Stromal cell of bone marrow (primary cell): Measurements from ENCODE around the gene MAGI1.
"Not testable (repeated sequence)": the region's sequence is repeated elsewhere in the genome, so short reads cannot be mapped to it uniquely, and the experiment has no call there.

Source experiments
- DNase-seq: peaks from one replicate; pipeline ENCODE4 v3.0.0-alpha.2; 2012; ENCODE audit warnings: low read depth

MAGI1 gene

GRCh38 chr3:65561617-65562016 lies 477.1 kb downstream of the MAGI1 start:
- no peak for DNase-seq

- DNase-seq = no peak
These were observed 477.8 kb downstream of the MAGI1 start for GRCh38 chr3:65560901-65561300.

- no peak for DNase-seq
These were observed 478.6 kb downstream of the MAGI1 start for GRCh38 chr3:65560133-65560532.

GRCh38 chr3:65559643-65560042 lies 479.1 kb downstream of the MAGI1 start:
- DNase-seq = no peak

- no peak for DNase-seq
These were observed 479.9 kb downstream of the MAGI1 start for GRCh38 chr3:65558826-65559225.

GRCh38 chr3:65557899-65558564 lies 480.7 kb downstream of the MAGI1 start:
- DNase-seq = no peak

GRCh38 chr3:65556934-65557577 lies 481.7 kb downstream of the MAGI1 start:
- DNase-seq = no peak

GRCh38 chr3:65552434-65552833 lies 486.3 kb downstream of the MAGI1 start:
- DNase-seq = no peak

- no peak for DNase-seq
These were observed 486.8 kb downstream of the MAGI1 start for GRCh38 chr3:65551945-65552344.

GRCh38 chr3:65550137-65550536 lies 488.6 kb downstream of the MAGI1 start:
- no peak for DNase-seq

GRCh38 chr3:65549626-65549959 lies 489.1 kb downstream of the MAGI1 start:
- no peak for DNase-seq

- no peak for DNase-seq
These were observed 489.7 kb downstream of the MAGI1 start for GRCh38 chr3:65548848-65549625.

- DNase-seq = no peak
These were observed 493.3 kb downstream of the MAGI1 start for GRCh38 chr3:65545429-65545828.

GRCh38 chr3:65543391-65543790 lies 495.3 kb downstream of the MAGI1 start:
- not testable (repeated sequence) for DNase-seq

- no peak for DNase-seq
These were observed 498.1 kb downstream of the MAGI1 start for GRCh38 chr3:65540666-65541065.

GRCh38 chr3:65539616-65540015 lies 499.1 kb downstream of the MAGI1 start:
- DNase-seq = no peak

- no peak for DNase-seq
These were observed 500.6 kb downstream of the MAGI1 start for GRCh38 chr3:65538101-65538500.

GRCh38 chr3:65537109-65537508 lies 501.6 kb downstream of the MAGI1 start:
- no peak for DNase-seq

GRCh38 chr3:65535260-65535659 lies 503.5 kb downstream of the MAGI1 start:
- DNase-seq = no peak

GRCh38 chr3:65534805-65535204 lies 503.9 kb downstream of the MAGI1 start:
- DNase-seq = no peak

GRCh38 chr3:65532749-65533148 lies 506.0 kb downstream of the MAGI1 start:
- no peak for DNase-seq

- DNase-seq = no peak
These were observed 506.5 kb downstream of the MAGI1 start for GRCh38 chr3:65532215-65532614.

- DNase-seq = no peak
These were observed 507.2 kb downstream of the MAGI1 start for GRCh38 chr3:65531499-65531898.
